ENCODE data around the gene THY1. TPM values are rescaled to one million over a fixed set of nuclear protein-coding genes. Genes with fewer than 3 reads are reported as not detected.

THY1 gene
- polyA plus RNA-seq, 1 donor (not counting 4 experiments of a cell fraction or from before 2014, with no cell fraction given) = 2.4 TPM

GRCh38 chr11:119431523-119431922, 8.6 kb upstream of the THY1 start:
- H3K27me3 ChIP-seq (ENCODE audit: control insufficient read depth, extremely low read depth, insufficient read depth, low read length) = peaks cover 5% of the 10 kb centered on the region
- dilution Hi-C loops (cut with MboI; ENCODE audit: extremely low pct_ligation_motif_present, low sequenced_read_pairs) = no loop called here
- peaks cover 18% of the 10 kb centered on the region for H3K4me1 ChIP-seq (ENCODE audit: control insufficient read depth, extremely low read depth, insufficient read depth, low read length)
- no peaks in the 10 kb centered on the region for H4K20me1 ChIP-seq (ENCODE audit: control insufficient read depth, extremely low read depth, insufficient read depth, low read length)
- H3K27ac ChIP-seq (ENCODE audit: control insufficient read depth, insufficient read depth, low read length) = no peak overlapping the region
- no peak for TF ChIP-seq CTCF (optimal IDR thresholded peaks at IDR 0.05 in 1 of 3, IDR thresholded peaks at IDR 0.05 in 1 of 3, conservative IDR thresholded peaks at IDR 0.05 in 1 of 3; ENCODE audit: extremely low read depth in 1 of 3, insufficient read depth in 2 of 3, low read length in 3 of 3)
- no peak for TF ChIP-seq EZH2 (IDR thresholded peaks at IDR 0.05; ENCODE audit: low read length)
- no peak overlapping the region for H3K4me3 ChIP-seq (ENCODE audit: control insufficient read depth in 2 of 3, extremely low read depth in 1 of 3, insufficient read depth in 2 of 3, low read depth in 1 of 3, low read length in 3 of 3)
- DNase-seq (ENCODE audit: low read depth, low spot score) = no peak
- no peaks in the 10 kb centered on the region for H3K9me3 ChIP-seq (ENCODE audit: control insufficient read depth, low read depth, low read length)
- no peak overlapping the region for H3K4me2 ChIP-seq (ENCODE audit: control insufficient read depth, extremely low read depth, insufficient read depth, low read depth, low read length)
- H3K79me2 ChIP-seq (ENCODE audit: control insufficient read depth, insufficient read depth, low read length) = no peaks in the 10 kb centered on the region
- FAIRE-seq = no peak
- no peaks in the 10 kb centered on the region for H3K36me3 ChIP-seq (ENCODE audit: control insufficient read depth in 2 of 2, extremely low read depth in 1 of 2, insufficient read depth in 2 of 2, low read length in 2 of 2)
- no peak overlapping the region for H3K9ac ChIP-seq (ENCODE audit: control insufficient read depth, extremely low read depth, insufficient read depth, low read length)
- peaks cover 3% of the 10 kb centered on the region for H3K9me1 ChIP-seq (ENCODE audit: control insufficient read depth, extremely low read depth, insufficient read depth, low read length)
- no peak overlapping the region for H2AFZ ChIP-seq (ENCODE audit: control insufficient read depth, low read length)

- H3K4me1 ChIP-seq (ENCODE audit: control insufficient read depth, extremely low read depth, insufficient read depth, low read length) = peaks cover 2% of the 10 kb centered on the region
- no peak for DNase-seq (ENCODE audit: low read depth, low spot score)
- H3K9me3 ChIP-seq (ENCODE audit: control insufficient read depth, low read depth, low read length) = no peaks in the 10 kb centered on the region
- FAIRE-seq = no peak
- dilution Hi-C loops (cut with MboI; ENCODE audit: extremely low pct_ligation_motif_present, low sequenced_read_pairs) = no loop called here
- H3K9me1 ChIP-seq (ENCODE audit: control insufficient read depth, extremely low read depth, insufficient read depth, low read length) = no peaks in the 10 kb centered on the region
- no peak overlapping the region for H3K27ac ChIP-seq (ENCODE audit: control insufficient read depth, insufficient read depth, low read length)
- no peak overlapping the region for H2AFZ ChIP-seq (ENCODE audit: control insufficient read depth, low read length)
- peaks cover 19% of the 10 kb centered on the region for H3K27me3 ChIP-seq (ENCODE audit: control insufficient read depth, extremely low read depth, insufficient read depth, low read length)
- TF ChIP-seq CTCF (optimal IDR thresholded peaks at IDR 0.05 in 1 of 3, IDR thresholded peaks at IDR 0.05 in 1 of 3, conservative IDR thresholded peaks at IDR 0.05 in 1 of 3; ENCODE audit: extremely low read depth in 1 of 3, insufficient read depth in 2 of 3, low read length in 3 of 3) (no peak), EZH2 (IDR thresholded peaks at IDR 0.05; ENCODE audit: low read length) (no peak)
- no peak overlapping the region for H3K4me2 ChIP-seq (ENCODE audit: control insufficient read depth, extremely low read depth, insufficient read depth, low read depth, low read length)
- no peaks in the 10 kb centered on the region for H3K79me2 ChIP-seq (ENCODE audit: control insufficient read depth, insufficient read depth, low read length)
- H3K4me3 ChIP-seq (ENCODE audit: control insufficient read depth in 2 of 3, extremely low read depth in 1 of 3, insufficient read depth in 2 of 3, low read depth in 1 of 3, low read length in 3 of 3) = no peak overlapping the region
- H4K20me1 ChIP-seq (ENCODE audit: control insufficient read depth, extremely low read depth, insufficient read depth, low read length) = no peaks in the 10 kb centered on the region
- H3K36me3 ChIP-seq (ENCODE audit: control insufficient read depth in 2 of 2, extremely low read depth in 1 of 2, insufficient read depth in 2 of 2, low read length in 2 of 2) = no peaks in the 10 kb centered on the region
- H3K9ac ChIP-seq (ENCODE audit: control insufficient read depth, extremely low read depth, insufficient read depth, low read length) = no peak overlapping the region
Observed at GRCh38 chr11:119427279-119427678, 4.3 kb upstream of the THY1 start.

Measured in keratinocyte (primary cell).